Limb (tissue), 2 donors: ENCODE results near the gene IPCEF1.
"Not testable (repeated sequence)": the region's sequence is repeated elsewhere in the genome, so short reads cannot be mapped to it uniquely, and the experiment has no call there.

Source experiments
- DNase-seq, 2 donors: peaks; one replicate each; pipeline ENCODE4 v3.0.0-alpha.2; 2016; ENCODE audit errors: extremely low spot score in 2 of 2

Gene IPCEF1

GRCh38 chr6:154337406-154338005 lies 19.1 kb downstream of the IPCEF1 start:
- DNase-seq, result no peak

GRCh38 chr6:154334147-154334546 lies 22.5 kb downstream of the IPCEF1 start:
- DNase-seq, result not testable (repeated sequence)

- no peak for DNase-seq
Measured at GRCh38 chr6:154331750-154332149, 24.9 kb downstream of the IPCEF1 start.

- no peak for DNase-seq
Measured at GRCh38 chr6:154329350-154330170, 27.0 kb downstream of the IPCEF1 start.

GRCh38 chr6:154327313-154327712 lies 29.3 kb downstream of the IPCEF1 start:
- DNase-seq, result not testable (repeated sequence)

- DNase-seq, result no peak
Measured at GRCh38 chr6:154325142-154325541, 31.5 kb downstream of the IPCEF1 start.

GRCh38 chr6:154320181-154320580 lies 36.4 kb downstream of the IPCEF1 start:
- DNase-seq, result no peak

- peak; percentile 48 to 72 for DNase-seq
Measured at GRCh38 chr6:154319231-154319858, 37.3 kb downstream of the IPCEF1 start.

- no peak for DNase-seq
Measured at GRCh38 chr6:154318721-154319120, 37.9 kb downstream of the IPCEF1 start.

- no peak for DNase-seq
Measured at GRCh38 chr6:154316131-154316530, 40.5 kb downstream of the IPCEF1 start.

GRCh38 chr6:154314084-154314483 lies 42.5 kb downstream of the IPCEF1 start:
- DNase-seq, result no peak

- DNase-seq, result no peak
Measured at GRCh38 chr6:154308986-154309385, 47.6 kb downstream of the IPCEF1 start.

- no peak for DNase-seq
Measured at GRCh38 chr6:154307696-154308425, 48.7 kb downstream of the IPCEF1 start.

GRCh38 chr6:154307147-154307546 lies 49.5 kb downstream of the IPCEF1 start:
- not testable (repeated sequence) for DNase-seq

- DNase-seq, result no peak
Measured at GRCh38 chr6:154306696-154307095, 49.9 kb downstream of the IPCEF1 start.

- DNase-seq, result no peak
Measured at GRCh38 chr6:154304191-154304590, 52.4 kb downstream of the IPCEF1 start.

- not testable (repeated sequence) for DNase-seq
Measured at GRCh38 chr6:154303642-154304041, 53.0 kb downstream of the IPCEF1 start.

- DNase-seq, result no peak
Measured at GRCh38 chr6:154301839-154302752, 54.5 kb downstream of the IPCEF1 start.

- DNase-seq, result no peak
Measured at GRCh38 chr6:154301086-154301625, 55.4 kb downstream of the IPCEF1 start.

GRCh38 chr6:154298297-154298696 lies 58.3 kb downstream of the IPCEF1 start:
- no peak for DNase-seq
